HL-60 (cell line): ENCODE results near the gene RTTN.

Experiments
- GABPA ChIP-seq: IDR thresholded peaks from 2 replicates; pipeline ENCODE4 v1.6.1; 2012; ENCODE audit warnings: low read depth
- POLR2AphosphoS5 ChIP-seq: IDR thresholded peaks from 2 replicates; pipeline ENCODE4 v1.6.1; 2012; ENCODE audit warnings: low read depth
- TF ChIP-seq, protein P1 (sequence below): IDR thresholded peaks from one replicate; pipeline ENCODE4 v1.5.1; 2011; ENCODE audit warnings: low read length, control low read depth, inconsistent platforms; ENCODE audit not compliant: insufficient read depth
- TF ChIP-seq, protein P2 (sequence below): IDR thresholded peaks from 2 replicates; pipeline ENCODE4 v1.6.1; 2012; ENCODE audit warnings: low read depth; ENCODE audit not compliant: insufficient replicate concordance

DNA sequence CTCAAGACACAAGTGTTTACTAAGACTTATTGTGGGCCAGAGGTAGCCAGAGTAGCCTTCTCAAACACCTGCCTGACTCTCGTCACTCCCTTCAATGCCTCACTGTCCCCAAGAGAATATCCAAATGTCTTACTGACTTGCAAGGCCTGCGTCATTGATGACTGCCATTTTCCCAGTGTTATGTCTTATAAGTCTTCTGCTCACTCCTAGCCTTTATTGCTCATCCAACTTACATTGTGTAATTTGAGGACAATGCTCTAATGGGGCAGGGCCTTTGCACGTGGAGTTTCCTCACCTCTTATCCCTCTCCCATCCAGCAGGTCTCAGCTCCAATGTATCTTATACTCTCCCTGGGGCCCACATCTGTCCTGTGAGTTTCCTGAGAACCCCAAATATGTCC is 247.7 kb downstream of the RTTN start:
- TF ChIP-seq, protein P1, sequence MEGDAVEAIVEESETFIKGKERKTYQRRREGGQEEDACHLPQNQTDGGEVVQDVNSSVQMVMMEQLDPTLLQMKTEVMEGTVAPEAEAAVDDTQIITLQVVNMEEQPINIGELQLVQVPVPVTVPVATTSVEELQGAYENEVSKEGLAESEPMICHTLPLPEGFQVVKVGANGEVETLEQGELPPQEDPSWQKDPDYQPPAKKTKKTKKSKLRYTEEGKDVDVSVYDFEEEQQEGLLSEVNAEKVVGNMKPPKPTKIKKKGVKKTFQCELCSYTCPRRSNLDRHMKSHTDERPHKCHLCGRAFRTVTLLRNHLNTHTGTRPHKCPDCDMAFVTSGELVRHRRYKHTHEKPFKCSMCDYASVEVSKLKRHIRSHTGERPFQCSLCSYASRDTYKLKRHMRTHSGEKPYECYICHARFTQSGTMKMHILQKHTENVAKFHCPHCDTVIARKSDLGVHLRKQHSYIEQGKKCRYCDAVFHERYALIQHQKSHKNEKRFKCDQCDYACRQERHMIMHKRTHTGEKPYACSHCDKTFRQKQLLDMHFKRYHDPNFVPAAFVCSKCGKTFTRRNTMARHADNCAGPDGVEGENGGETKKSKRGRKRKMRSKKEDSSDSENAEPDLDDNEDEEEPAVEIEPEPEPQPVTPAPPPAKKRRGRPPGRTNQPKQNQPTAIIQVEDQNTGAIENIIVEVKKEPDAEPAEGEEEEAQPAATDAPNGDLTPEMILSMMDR, result no peak
- TF ChIP-seq, protein P2, sequence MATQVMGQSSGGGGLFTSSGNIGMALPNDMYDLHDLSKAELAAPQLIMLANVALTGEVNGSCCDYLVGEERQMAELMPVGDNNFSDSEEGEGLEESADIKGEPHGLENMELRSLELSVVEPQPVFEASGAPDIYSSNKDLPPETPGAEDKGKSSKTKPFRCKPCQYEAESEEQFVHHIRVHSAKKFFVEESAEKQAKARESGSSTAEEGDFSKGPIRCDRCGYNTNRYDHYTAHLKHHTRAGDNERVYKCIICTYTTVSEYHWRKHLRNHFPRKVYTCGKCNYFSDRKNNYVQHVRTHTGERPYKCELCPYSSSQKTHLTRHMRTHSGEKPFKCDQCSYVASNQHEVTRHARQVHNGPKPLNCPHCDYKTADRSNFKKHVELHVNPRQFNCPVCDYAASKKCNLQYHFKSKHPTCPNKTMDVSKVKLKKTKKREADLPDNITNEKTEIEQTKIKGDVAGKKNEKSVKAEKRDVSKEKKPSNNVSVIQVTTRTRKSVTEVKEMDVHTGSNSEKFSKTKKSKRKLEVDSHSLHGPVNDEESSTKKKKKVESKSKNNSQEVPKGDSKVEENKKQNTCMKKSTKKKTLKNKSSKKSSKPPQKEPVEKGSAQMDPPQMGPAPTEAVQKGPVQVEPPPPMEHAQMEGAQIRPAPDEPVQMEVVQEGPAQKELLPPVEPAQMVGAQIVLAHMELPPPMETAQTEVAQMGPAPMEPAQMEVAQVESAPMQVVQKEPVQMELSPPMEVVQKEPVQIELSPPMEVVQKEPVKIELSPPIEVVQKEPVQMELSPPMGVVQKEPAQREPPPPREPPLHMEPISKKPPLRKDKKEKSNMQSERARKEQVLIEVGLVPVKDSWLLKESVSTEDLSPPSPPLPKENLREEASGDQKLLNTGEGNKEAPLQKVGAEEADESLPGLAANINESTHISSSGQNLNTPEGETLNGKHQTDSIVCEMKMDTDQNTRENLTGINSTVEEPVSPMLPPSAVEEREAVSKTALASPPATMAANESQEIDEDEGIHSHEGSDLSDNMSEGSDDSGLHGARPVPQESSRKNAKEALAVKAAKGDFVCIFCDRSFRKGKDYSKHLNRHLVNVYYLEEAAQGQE, result no peak
- TF ChIP-seq POLR2AphosphoS5 (no peak), GABPA (no peak)
